Endodermal cell (in vitro differentiated cells): ENCODE results near the gene AGFG1. TPM values are rescaled to one million over a fixed set of nuclear protein-coding genes. Genes with fewer than 3 reads are reported as not detected.

Source experiments
- DNase-seq: peaks from one replicate; pipeline ENCODE4 v3.0.0-alpha.2; 2017
- H3K27ac ChIP-seq: 2 replicates; pipeline ENCODE4 v1.5.1; 2013; ENCODE audit warnings: mild to moderate bottlenecking, low read depth, low read length, moderate library complexity
- H3K27me3 ChIP-seq: 2 replicates; pipeline ENCODE4 v1.6.1; 2013; ENCODE audit warnings: mild to moderate bottlenecking, low read length, moderate library complexity; ENCODE audit not compliant: insufficient read depth, control insufficient read depth, poor library complexity, severe bottlenecking
- H3K36me3 ChIP-seq: 2 replicates; pipeline ENCODE4 v1.7.0; 2013; ENCODE audit warnings: mild to moderate bottlenecking, low read length, moderate library complexity; ENCODE audit not compliant: control insufficient read depth, insufficient read depth
- H3K4me1 ChIP-seq: one replicate; pipeline ENCODE4 v1.7.0; 2013; ENCODE audit warnings: low read length; ENCODE audit not compliant: control insufficient read depth, insufficient read depth
- H3K4me3 ChIP-seq: 2 replicates; pipeline ENCODE4 v1.5.1; 2013; ENCODE audit warnings: mild to moderate bottlenecking, low read length, moderate library complexity
- H3K9ac ChIP-seq: 2 replicates; pipeline ENCODE4 v1.6.1; 2013; ENCODE audit warnings: mild to moderate bottlenecking, low read length, moderate library complexity; ENCODE audit not compliant: poor library complexity, severe bottlenecking; ENCODE audit errors: extremely low read depth
- H3K9me3 ChIP-seq: 2 replicates; pipeline ENCODE4 v1.6.1; 2013; ENCODE audit warnings: mild to moderate bottlenecking, low read length, moderate library complexity; ENCODE audit not compliant: control insufficient read depth
- H3K27ac Mint-ChIP-seq: 2 replicates; pipeline ENCODE4 v1.8.0; 2020; ENCODE audit warnings: mixed read lengths
- H3K27me3 Mint-ChIP-seq: 2 replicates; pipeline ENCODE4 v1.8.0; 2021; ENCODE audit warnings: mild to moderate bottlenecking, mixed read lengths; ENCODE audit not compliant: insufficient read depth
- H3K36me3 Mint-ChIP-seq: 2 replicates; pipeline ENCODE4 v1.8.0; 2020; ENCODE audit warnings: low read depth, mixed read lengths
- H3K4me1 Mint-ChIP-seq: 2 replicates; pipeline ENCODE4 v1.8.0; 2020; ENCODE audit warnings: mixed read lengths
- H3K4me3 Mint-ChIP-seq: 2 replicates; pipeline ENCODE4 v1.8.0; 2020; ENCODE audit warnings: mild to moderate bottlenecking, moderate library complexity, mixed read lengths
- H3K9me3 Mint-ChIP-seq: 2 replicates; pipeline ENCODE4 v1.8.0; 2020; ENCODE audit warnings: mild to moderate bottlenecking, mixed read lengths
- CTCF ChIP-seq: fragments of 200-600 bp; sonication (generic); conservative IDR thresholded peaks from 2 replicates; pipeline ENCODE4 v1.5.0; 2021; ENCODE audit warnings: antibody characterized with exemption, mild to moderate bottlenecking
- WGBS, 2 experiments: methylation state at CpG; one replicate each; pipeline versions ENCODE4 v1.1.5 to v1.1.7; 2013; ENCODE audit warnings: missing lambda C conversion rate in 2 of 2, mixed read lengths in 1 of 2; ENCODE audit not compliant: insufficient coverage in 1 of 2, insufficient read length in 1 of 2; 5-methylcytosine and 5-hydroxymethylcytosine counted together
- total RNA-seq, 2 donors: library from RNA; stranded (reverse); fragmentation: NEBNext Ultra II Directional in 1 of 2; extraction: Animal tissue kit (Norgen Biotek cat#: 25700) in 1 of 2; gene quantifications; 2 replicates in 1 of 2; 3 replicates in 1 of 2; pipeline ENCODE4 v1.2.1, GENCODE V29; 2021

Gene AGFG1
- total RNA-seq, 2 donors from 2014 or later, result 90.3 to 92.0 TPM

GRCh38 chr2:227545990-227546389 lies 74.0 kb downstream of the AGFG1 start:
- WGBS, 2 experiments, result 87 to 100% methylated on average over 4 to 11 of the region's 11 CpGs
- TF ChIP-seq CTCF, result peak; percentile 23
- Mint-ChIP-seq H3K27ac (no peak overlapping the region), H3K36me3 (peaks cover 78% of the 10 kb centered on the region), H3K9me3 (peaks cover 53% of the 10 kb centered on the region), H3K4me3 (no peak overlapping the region), H3K4me1 (no peaks in the 10 kb centered on the region), H3K27me3 (no peaks in the 10 kb centered on the region)
- H3K27ac ChIP-seq, result no peak overlapping the region
- peaks cover 63% of the 10 kb centered on the region for H3K36me3 ChIP-seq
- no peaks in the 10 kb centered on the region for H3K27me3 ChIP-seq
- no peak overlapping the region for H3K9ac ChIP-seq
- H3K9me3 ChIP-seq, result peaks cover 38% of the 10 kb centered on the region
- no peak overlapping the region for H3K4me3 ChIP-seq
- peak; percentile 79 for DNase-seq
- no peaks in the 10 kb centered on the region for H3K4me1 ChIP-seq

- Mint-ChIP-seq H3K27me3 (no peaks in the 10 kb centered on the region), H3K36me3 (peaks cover 42% of the 10 kb centered on the region), H3K4me3 (no peak overlapping the region), H3K4me1 (no peaks in the 10 kb centered on the region), H3K9me3 (peaks cover 3% of the 10 kb centered on the region), H3K27ac (no peak overlapping the region)
- H3K4me1 ChIP-seq, result no peaks in the 10 kb centered on the region
- H3K36me3 ChIP-seq, result peaks cover 84% of the 10 kb centered on the region
- peaks cover 10% of the 10 kb centered on the region for H3K9me3 ChIP-seq
- no peak for TF ChIP-seq CTCF
- H3K27ac ChIP-seq, result no peak overlapping the region
- H3K9ac ChIP-seq, result no peak overlapping the region
- no peak for DNase-seq
- H3K27me3 ChIP-seq, result no peaks in the 10 kb centered on the region
- H3K4me3 ChIP-seq, result no peak overlapping the region
- WGBS, 2 experiments, result 97 to 100% methylated on average over 2 to 3 of the region's 3 CpGs
Measured at GRCh38 chr2:227551836-227552235, 79.9 kb downstream of the AGFG1 start.

- no peak overlapping the region for H3K27ac ChIP-seq
- Mint-ChIP-seq H3K4me1 (no peaks in the 10 kb centered on the region), H3K4me3 (no peak overlapping the region), H3K9me3 (no peaks in the 10 kb centered on the region), H3K27me3 (no peaks in the 10 kb centered on the region), H3K27ac (no peak overlapping the region), H3K36me3 (peaks cover 3% of the 10 kb centered on the region)
- H3K9me3 ChIP-seq, result no peaks in the 10 kb centered on the region
- no peak overlapping the region for H3K4me3 ChIP-seq
- DNase-seq, result no peak
- no peak for TF ChIP-seq CTCF
- no peaks in the 10 kb centered on the region for H3K4me1 ChIP-seq
- no peak overlapping the region for H3K9ac ChIP-seq
- peaks cover 15% of the 10 kb centered on the region for H3K36me3 ChIP-seq
- H3K27me3 ChIP-seq, result no peaks in the 10 kb centered on the region
Measured at GRCh38 chr2:227562581-227562980, 90.6 kb downstream of the AGFG1 start.
